ENCODE data around the gene USP31. TPM values are rescaled to one million over a fixed set of nuclear protein-coding genes. Genes with fewer than 3 reads are reported as not detected.
A peak's percentile ranks its signal among the peaks of the same experiment; 100 is the strongest.

Gene USP31
- total RNA-seq, 3 donors from 2014 or later = 6.7 to 40.7 (median 21.0) TPM

- TF ChIP-seq CTCF (IDR thresholded peaks at IDR 0.05) (no peak), POLR2AphosphoS5 (IDR thresholded peaks at IDR 0.05) (no peak), POLR2A (IDR thresholded peaks at IDR 0.05) (no peak)
- DNase-seq (ENCODE audit: low spot score in 2 of 2) = no peak
- Histone ChIP-seq H3K27me3 (no peaks in the 10 kb centered on the region), H3K36me3 (no peaks in the 10 kb centered on the region), H3K4me3 (no peak overlapping the region), H3K9me3 (no peaks in the 10 kb centered on the region), H3K4me1 (no peaks in the 10 kb centered on the region), H3K27ac (peak overlapping the region in 1 of 2 donors; percentile 25)
- intact Hi-C loops (cut with DNase I; ENCODE audit: low total_unique reads) = no loop called here
These were observed 27.1 kb downstream of the USP31 start for GRCh38 chr16:23122144-23122543.

- DNase-seq (ENCODE audit: low spot score in 2 of 2) = no peak
- H3K4me1 ChIP-seq = no peaks in the 10 kb centered on the region
- intact Hi-C loops (cut with DNase I; ENCODE audit: low total_unique reads) = no loop called here
- H3K36me3 ChIP-seq = no peaks in the 10 kb centered on the region
- H3K27ac ChIP-seq = peak overlapping the region; percentile 62 to 65
- H3K9me3 ChIP-seq = no peaks in the 10 kb centered on the region
- H3K27me3 ChIP-seq = no peaks in the 10 kb centered on the region
- TF ChIP-seq POLR2AphosphoS5 (IDR thresholded peaks at IDR 0.05) (no peak), POLR2A (IDR thresholded peaks at IDR 0.05) (no peak), CTCF (IDR thresholded peaks at IDR 0.05) (no peak)
- no peak overlapping the region for H3K4me3 ChIP-seq
These were observed 28.2 kb downstream of the USP31 start for GRCh38 chr16:23121024-23121423.

- no peak for DNase-seq (ENCODE audit: low spot score in 2 of 2)
- no peaks in the 10 kb centered on the region for H3K9me3 ChIP-seq
- H3K27me3 ChIP-seq = no peaks in the 10 kb centered on the region
- H3K4me3 ChIP-seq = no peak overlapping the region
- no peaks in the 10 kb centered on the region for H3K4me1 ChIP-seq
- intact Hi-C loops (cut with DNase I; ENCODE audit: low total_unique reads) = no loop called here
- no peaks in the 10 kb centered on the region for H3K36me3 ChIP-seq
- no peak for TF ChIP-seq POLR2A (IDR thresholded peaks at IDR 0.05)
- TF ChIP-seq POLR2AphosphoS5 (IDR thresholded peaks at IDR 0.05) = no peak
- TF ChIP-seq CTCF (IDR thresholded peaks at IDR 0.05) = no peak
- H3K27ac ChIP-seq = peak overlapping the region; percentile 62 to 65
These were observed 28.7 kb downstream of the USP31 start for GRCh38 chr16:23120562-23120961.

GRCh38 chr16:23119570-23119969, 29.7 kb downstream of the USP31 start:
- H3K27ac ChIP-seq = peak overlapping the region; percentile 52 to 76
- no peak for DNase-seq (ENCODE audit: low spot score in 2 of 2)
- H3K27me3 ChIP-seq = no peaks in the 10 kb centered on the region
- H3K4me3 ChIP-seq = no peak overlapping the region
- H3K36me3 ChIP-seq = no peaks in the 10 kb centered on the region
- intact Hi-C loops (cut with DNase I; ENCODE audit: low total_unique reads) = no loop called here
- no peaks in the 10 kb centered on the region for H3K9me3 ChIP-seq
- no peaks in the 10 kb centered on the region for H3K4me1 ChIP-seq
- no peak for TF ChIP-seq POLR2AphosphoS5 (IDR thresholded peaks at IDR 0.05)
- TF ChIP-seq CTCF (IDR thresholded peaks at IDR 0.05) = no peak
- TF ChIP-seq POLR2A (IDR thresholded peaks at IDR 0.05) = no peak

GRCh38 chr16:23114131-23114904, 34.9 kb downstream of the USP31 start:
- intact Hi-C loops (cut with DNase I; ENCODE audit: low total_unique reads) = no loop called here

More at GRCh38 chr16:23114131-23114904, 34.9 kb downstream of the USP31 start:
- Histone ChIP-seq H3K36me3 (no peaks in the 10 kb centered on the region), H3K27ac (peak overlapping the region in 1 of 2 donors; percentile 20), H3K9me3 (no peaks in the 10 kb centered on the region), H3K27me3 (no peaks in the 10 kb centered on the region), H3K4me1 (no peaks in the 10 kb centered on the region), H3K4me3 (no peak overlapping the region)
- TF ChIP-seq CTCF (IDR thresholded peaks at IDR 0.05) = no peak
- TF ChIP-seq POLR2AphosphoS5 (IDR thresholded peaks at IDR 0.05) = no peak
- no peak for TF ChIP-seq POLR2A (IDR thresholded peaks at IDR 0.05)
- no peak for DNase-seq (ENCODE audit: low spot score in 2 of 2)
